SK-N-SH (cell line): ENCODE data around the gene CEP295NL. TPM values are rescaled to one million over a fixed set of nuclear protein-coding genes. Genes with fewer than 3 reads are reported as not detected.

ENCODE experiments used
- CTCF ChIA-PET: fragments of 300-600, 350-600 bp; formaldehyde crosslinking; extraction: SDS; loops from one replicate; lab custom pipeline; 2021; lab: Yijun Ruan, JAX
- POLR2A ChIA-PET: fragments of 350-600 bp; sonication (Branson Sonifier 250); formaldehyde crosslinking; extraction: SDS; loops from one replicate; lab custom pipeline; 2020; ENCODE audit warnings: antibody characterized with exemption, inconsistent platforms; lab: Yijun Ruan, JAX
- DNase-seq: peaks from one replicate; pipeline ENCODE4 v3.0.0; 2012
- H2AFZ ChIP-seq: fragments of 200-600 bp; sonication (generic); 2 replicates; pipeline ENCODE4 v1.8.1; 2016; ENCODE audit warnings: antibody characterized with exemption, mild to moderate bottlenecking, low read depth
- H3F3A ChIP-seq: fragments of 200-600 bp; sonication (generic); replicated peaks from 2 replicates; pipeline ENCODE3; 2016; ENCODE audit warnings: antibody characterized with exemption, mild to moderate bottlenecking; ENCODE audit not compliant: insufficient read depth
- H3K27ac ChIP-seq, 2 experiments: fragments of 200-500 bp in 1 of 2; fragments of 200-600 bp in 1 of 2; sonication (Bioruptor generic) in 1 of 2; sonication (generic), shearing (Covaris generic) in 1 of 2; 2 replicates each; pipeline versions ENCODE4 v1.5.1 to v1.6.1; 2014 to 2016; ENCODE audit warnings: low read depth in 2 of 2, inconsistent platforms in 1 of 2, low read length in 1 of 2, mild to moderate bottlenecking in 1 of 2, mixed read lengths in 1 of 2
- H3K27me3 ChIP-seq: fragments of 200-600 bp; sonication (generic), shearing (Covaris generic); 2 replicates; pipeline ENCODE4 v1.6.1; 2016; ENCODE audit warnings: mixed run types; ENCODE audit not compliant: insufficient read depth
- H3K36me3 ChIP-seq, 2 experiments: fragments of 200-500 bp in 1 of 2; fragments of 200-600 bp in 1 of 2; sonication (Bioruptor generic) in 1 of 2; sonication (generic) in 1 of 2; replicated peaks in 1 of 2; 2 replicates each; pipeline versions ENCODE3 to v1.5.1; 2014 to 2016; ENCODE audit warnings: low read length in 1 of 2, mild to moderate bottlenecking in 1 of 2; ENCODE audit not compliant: insufficient read depth in 2 of 2, control insufficient read depth in 1 of 2
- H3K4me1 ChIP-seq, 2 experiments: fragments of 200-500 bp in 1 of 2; fragments of 200-600 bp in 1 of 2; sonication (Bioruptor generic) in 1 of 2; sonication (generic), shearing (Covaris generic) in 1 of 2; 2 replicates each; pipeline versions ENCODE4 v1.5.1 to v1.6.1; 2014 to 2016; ENCODE audit warnings: low read depth in 1 of 2, low read length in 1 of 2, mixed run types in 1 of 2; ENCODE audit not compliant: insufficient read depth in 2 of 2, control insufficient read depth in 1 of 2
- H3K4me2 ChIP-seq: fragments of 200-600 bp; sonication (generic), shearing (Covaris generic); 2 replicates; pipeline ENCODE4 v1.6.1; 2017; ENCODE audit warnings: mixed run types
- H3K4me3 ChIP-seq, 2 experiments: fragments of 200-500 bp in 1 of 2; fragments of 200-600 bp in 1 of 2; sonication (Bioruptor generic) in 1 of 2; sonication (generic), shearing (Covaris generic) in 1 of 2; 2 replicates each; pipeline versions ENCODE4 v1.5.1 to v1.8.1; 2014 to 2016; ENCODE audit warnings: low read depth in 2 of 2, inconsistent platforms in 1 of 2, low read length in 1 of 2, mild to moderate bottlenecking in 1 of 2, mixed read lengths in 1 of 2, moderate library complexity in 1 of 2
- H3K79me2 ChIP-seq: fragments of 200-600 bp; sonication (generic); 2 replicates; pipeline ENCODE4 v1.8.1; 2017; ENCODE audit warnings: mild to moderate bottlenecking; ENCODE audit not compliant: insufficient read depth
- H3K9ac ChIP-seq: fragments of 200-600 bp; sonication (generic); 2 replicates; pipeline ENCODE4 v1.6.1; 2017; ENCODE audit warnings: mixed run types
- H3K9me2 ChIP-seq: fragments of 200-600 bp; sonication (generic); 2 replicates; pipeline ENCODE4 v1.6.1; 2017; ENCODE audit warnings: mixed run types
- H3K9me3 ChIP-seq: fragments of 200-600 bp; sonication (generic); 2 replicates; pipeline ENCODE4 v1.6.1; 2017; ENCODE audit warnings: mixed run types, mild to moderate bottlenecking, moderate library complexity
- H4K20me1 ChIP-seq: fragments of 200-600 bp; sonication (generic); 2 replicates; pipeline ENCODE4 v1.6.1; 2017; ENCODE audit warnings: mild to moderate bottlenecking, mixed run types; ENCODE audit not compliant: insufficient read depth
- EP300 ChIP-seq, 2 experiments: IDR thresholded peaks; 2 replicates each; pipeline versions ENCODE4 v1.4.0 to v1.6.1; 2012; ENCODE audit warnings: borderline replicate concordance in 1 of 2, low read depth in 1 of 2, low read length in 1 of 2
- FOSL2 ChIP-seq: IDR thresholded peaks from 2 replicates; pipeline ENCODE4 v1.4.0; 2012; ENCODE audit warnings: low read depth, mild to moderate bottlenecking, moderate library complexity, borderline replicate concordance
- GABPA ChIP-seq: IDR thresholded peaks from 2 replicates; pipeline ENCODE4 v1.4.0; 2012; ENCODE audit warnings: low read depth, mild to moderate bottlenecking
- IRF3 ChIP-seq: fragments of 150-350 bp; IDR thresholded peaks from 2 replicates; pipeline ENCODE4 v1.6.1; 2016; ENCODE audit warnings: mild to moderate bottlenecking, low read depth, low read length
- JUND ChIP-seq: IDR thresholded peaks from 2 replicates; pipeline ENCODE4 v1.4.0; 2012
- MXI1 ChIP-seq: IDR thresholded peaks from 2 replicates; pipeline ENCODE4 v1.6.1; 2012; ENCODE audit warnings: mild to moderate bottlenecking, low read depth, low read length, improper control_type of control experiment
- PBX3 ChIP-seq: IDR thresholded peaks from 2 replicates; pipeline ENCODE4; 2012
- RCOR1 ChIP-seq: fragments of 150-350 bp; IDR thresholded peaks from 2 replicates; pipeline ENCODE4 v1.6.1; 2017; ENCODE audit warnings: antibody characterized with exemption, low read length
- REST ChIP-seq: IDR thresholded peaks from 2 replicates; pipeline ENCODE4 v1.6.1; 2012; ENCODE audit warnings: mild to moderate bottlenecking, low read depth, low read length, moderate library complexity
- SIN3A ChIP-seq: IDR thresholded peaks from 2 replicates; pipeline ENCODE4 v1.6.1; 2012; ENCODE audit warnings: low read depth, mild to moderate bottlenecking, low read length, moderate library complexity, borderline replicate concordance
- TAF1 ChIP-seq: IDR thresholded peaks from 2 replicates; pipeline ENCODE4 v1.6.1; 2012; ENCODE audit warnings: low read depth, mild to moderate bottlenecking, low read length, moderate library complexity, borderline replicate concordance
- TEAD4 ChIP-seq: IDR thresholded peaks from 2 replicates; pipeline ENCODE4 v1.4.0; 2012; ENCODE audit warnings: mild to moderate bottlenecking, borderline replicate concordance; ENCODE audit not compliant: insufficient read depth
- YY1 ChIP-seq: IDR thresholded peaks from 2 replicates; pipeline ENCODE4 v1.4.0; 2012; ENCODE audit warnings: low read depth, mild to moderate bottlenecking
- WGBS: methylation state at CpG from one replicate; pipeline ENCODE4 v1.1.6; 2017; ENCODE audit warnings: low lambda C conversion rate; 5-methylcytosine and 5-hydroxymethylcytosine counted together
- polyA plus RNA-seq, 3 experiments: library from polyadenylated mRNA; depleted of rRNA; stranded (reverse); fragments of >200 nt; gene quantifications; 2 replicates each; pipeline ENCODE4 v1.2.3, GENCODE V29; 2012

CEP295NL gene
- polyA plus RNA-seq, 1 of the 3 experiments (the other 2 are of a cell fraction) = 0.35 TPM

- peak overlapping the region; percentile 94 for H3K4me2 ChIP-seq
These were observed 17.9 kb downstream of the CEP295NL start for GRCh38 chr17:78884876-78885667.

More at GRCh38 chr17:78884876-78885667, 17.9 kb downstream of the CEP295NL start:
- 96% methylated on average over 24 of the region's 24 CpGs for WGBS
- Histone ChIP-seq H3K36me3 (peaks cover 0 to 3% of the 10 kb centered on the region in 2 experiments), H3K9me3 (no peaks in the 10 kb centered on the region), H3K9me2 (no peaks in the 10 kb centered on the region), H3K27ac (peak overlapping the region; percentile 99 to 100), H3K9ac (peak overlapping the region; percentile 85; the same call in 1 of the 2 replicates), H3K79me2 (peaks cover 93% of the 10 kb centered on the region), H3K4me1 (peaks cover 32 to 65% of the 10 kb centered on the region in 2 experiments), H3F3A (peaks cover 43% of the 10 kb centered on the region), H3K4me3 (no peak overlapping the region), H2AFZ (no peak overlapping the region), H4K20me1 (no peaks in the 10 kb centered on the region), H3K27me3 (no peaks in the 10 kb centered on the region)
- ChIA-PET CTCF (interaction anchor here (1.2 to 8.5 kb wide), 7 partner anchors 9 to 87 kb away, joined by 3 to 68 read pairs (median 4); no protein-coding TSS in a partner anchor), POLR2A (interaction anchor here (0.6 to 1.6 kb wide), 7 partner anchors 18 to 111 kb away, joined by 3 to 5 read pairs (median 4); partner anchors contain the start of genes CEP295NL and LGALS3BP)
- no peak for TF ChIP-seq SIN3A
- TF ChIP-seq TAF1 = no peak
- TF ChIP-seq RCOR1 = no peak
- no peak for TF ChIP-seq YY1
- TF ChIP-seq PBX3 = no peak
- no peak for TF ChIP-seq TEAD4
- TF ChIP-seq REST = no peak
- TF ChIP-seq FOSL2 = no peak
- no peak for TF ChIP-seq IRF3
- no peak for TF ChIP-seq GABPA
- TF ChIP-seq EP300 (IDR thresholded peaks at IDR 0.05; ENCODE audit: borderline replicate concordance in 1 of 2, low read depth in 1 of 2, low read length in 1 of 2) = no peak
- TF ChIP-seq MXI1 = no peak
- TF ChIP-seq JUND = no peak
- DNase-seq = peak; percentile 29
